PC-9 (cell line): ENCODE results near the gene NOC2L. TPM values are rescaled to one million over a fixed set of nuclear protein-coding genes. Genes with fewer than 3 reads are reported as not detected.

ENCODE experiments used
- BruUV-seq: library from RNA; stranded (reverse); fragments of 400-500 nt; replicated peaks from 2 replicates; lab custom pipeline; 2021; lab: Mats Ljungman, UMichigan
- CTCF ChIA-PET: fragments of 300-600 bp; sonication (Branson Sonifier 250); formaldehyde crosslinking; loops from one replicate; lab custom pipeline; 2022; ENCODE audit warnings: antibody characterized with exemption; lab: Charles Lee
- POLR2A ChIA-PET: fragments of 300-600 bp; sonication (Branson Sonifier 250); formaldehyde crosslinking; loops from one replicate; lab custom pipeline; 2022; ENCODE audit warnings: antibody characterized with exemption; ENCODE audit not compliant: unreplicated experiment; lab: Charles Lee
- DNase-seq, 2 experiments: peaks; one replicate each; pipeline versions ENCODE4 v3.0.0 to v3.0.0-alpha.2; 2015 to 2022; ENCODE audit warnings: mixed read lengths in 1 of 2
- H2AFZ ChIP-seq: fragments of 200-600 bp; sonication (generic); 2 replicates; pipeline ENCODE4 v1.8.1; 2017; ENCODE audit warnings: antibody characterized with exemption
- H3F3A ChIP-seq: fragments of 200-600 bp; sonication (generic); 2 replicates; pipeline ENCODE4 v1.8.1; 2017; ENCODE audit warnings: antibody characterized with exemption, mild to moderate bottlenecking, low read depth; ENCODE audit not compliant: insufficient read depth
- H3K27ac ChIP-seq: fragments of 200-600 bp; sonication (generic); 2 replicates; pipeline ENCODE4 v1.6.1; 2016; ENCODE audit warnings: mixed run types
- H3K27me3 ChIP-seq: fragments of 200-600 bp; sonication (generic); 2 replicates; pipeline ENCODE4 v1.6.1; 2016; ENCODE audit warnings: low read depth, mixed run types; ENCODE audit not compliant: insufficient read depth
- H3K36me3 ChIP-seq: fragments of 200-600 bp; sonication (generic); 2 replicates; pipeline ENCODE4 v1.6.1; 2016; ENCODE audit warnings: low read depth, mixed run types
- H3K4me1 ChIP-seq: fragments of 200-600 bp; sonication (generic); replicated peaks from 2 replicates; pipeline ENCODE4 v1.6.1; 2016; ENCODE audit warnings: mixed run types; ENCODE audit not compliant: insufficient read depth
- H3K4me2 ChIP-seq: fragments of 200-600 bp; sonication (generic); 2 replicates; pipeline ENCODE4 v1.6.1; 2017; ENCODE audit warnings: mixed run types
- H3K4me3 ChIP-seq: fragments of 200-600 bp; sonication (generic); 2 replicates; pipeline ENCODE4 v1.6.1; 2016; ENCODE audit warnings: mixed run types
- H3K79me2 ChIP-seq: fragments of 200-600 bp; sonication (generic); 2 replicates; pipeline ENCODE4 v1.6.1; 2017; ENCODE audit warnings: low read depth, mixed run types
- H3K9me2 ChIP-seq: fragments of 200-600 bp; sonication (generic); 2 replicates; pipeline ENCODE4 v1.8.1; 2017; ENCODE audit warnings: mild to moderate bottlenecking; ENCODE audit not compliant: insufficient read depth
- H3K9me3 ChIP-seq: fragments of 200-600 bp; sonication (generic); 2 replicates; pipeline ENCODE4 v1.8.1; 2016; ENCODE audit warnings: low read depth; ENCODE audit not compliant: insufficient read depth
- H4K20me1 ChIP-seq: fragments of 200-600 bp; sonication (generic); 2 replicates; pipeline ENCODE4 v1.8.1; 2017; ENCODE audit not compliant: insufficient read depth
- CTCF ChIP-seq: fragments of 200-600 bp; sonication (generic); conservative IDR thresholded peaks from 2 replicates; pipeline ENCODE4 v1.6.1; 2017; ENCODE audit warnings: mixed run types, antibody characterized with exemption, mild to moderate bottlenecking, moderate library complexity
- EZH2 ChIP-seq: fragments of 200-600 bp; sonication (generic); IDR thresholded peaks from 2 replicates; pipeline ENCODE4 v1.8.0; 2017; ENCODE audit warnings: antibody characterized with exemption, low read depth
- intact Hi-C: fragments of 100-400 bp; cut with micrococcal nuclease; formaldehyde crosslinking; loops from one replicate; pipeline ENCODE4 v1.10.0; 2022; ENCODE audit not compliant: unreplicated experiment
- total RNA-seq: library from RNA; stranded (reverse); gene quantifications from 2 replicates; pipeline ENCODE4 v1.2.3, GENCODE V29; 2021

Gene NOC2L
- total RNA-seq, 1 experiment from 2014 or later: 86.4 TPM

GRCh38 chr1:914131-914890 is 44.7 kb downstream of the NOC2L start:
- no peak overlapping the region for H3K27ac ChIP-seq
- ChIA-PET CTCF (interaction anchor here (0.5 kb wide), 1 partner anchor 150 kb away, joined by 3 read pairs; no protein-coding TSS in a partner anchor), POLR2A (no interaction called here)
- DNase-seq: peak in 1 of 2 experiments; percentile 16
- H3F3A ChIP-seq: peaks cover 7% of the 10 kb centered on the region; the same call in 1 of the 2 replicates
- intact Hi-C loops: no loop called here
- no peaks in the 10 kb centered on the region for H3K9me3 ChIP-seq
- no peak overlapping the region for H3K4me3 ChIP-seq
- no peak overlapping the region for H2AFZ ChIP-seq
- H3K36me3 ChIP-seq: no peaks in the 10 kb centered on the region
- no peaks in the 10 kb centered on the region for H3K9me2 ChIP-seq
- H3K4me2 ChIP-seq: no peak overlapping the region
- TF ChIP-seq EZH2 (no peak), CTCF (no peak)
- H3K79me2 ChIP-seq: no peaks in the 10 kb centered on the region
- H4K20me1 ChIP-seq: no peaks in the 10 kb centered on the region
- H3K27me3 ChIP-seq: peaks cover 47% of the 10 kb centered on the region
- BruUV-seq: no TSS peak
- peaks cover 13% of the 10 kb centered on the region for H3K4me1 ChIP-seq

- H3K9me2 ChIP-seq: no peaks in the 10 kb centered on the region
- CTCF ChIA-PET: interaction anchor here (0.5 kb wide), 1 partner anchor 150 kb away, joined by 3 read pairs; no protein-coding TSS in a partner anchor
- no peak overlapping the region for H3K4me2 ChIP-seq
- intact Hi-C loops: no loop called here
- no peaks in the 10 kb centered on the region for H3K79me2 ChIP-seq
- DNase-seq: no peak
- no peaks in the 10 kb centered on the region for H3K36me3 ChIP-seq
- H3K27me3 ChIP-seq: peaks cover 41% of the 10 kb centered on the region
- POLR2A ChIA-PET: no interaction called here
- no peak overlapping the region for H3K4me3 ChIP-seq
- BruUV-seq: no TSS peak
- H3F3A ChIP-seq: peaks cover 7% of the 10 kb centered on the region; the same call in 1 of the 2 replicates
- no peak for TF ChIP-seq EZH2
- TF ChIP-seq CTCF: no peak
- no peaks in the 10 kb centered on the region for H3K9me3 ChIP-seq
- H2AFZ ChIP-seq: no peak overlapping the region
- peaks cover 13% of the 10 kb centered on the region for H3K4me1 ChIP-seq
- no peaks in the 10 kb centered on the region for H4K20me1 ChIP-seq
- no peak overlapping the region for H3K27ac ChIP-seq
Observed at GRCh38 chr1:913491-914130, 45.4 kb downstream of the NOC2L start.

DNA sequence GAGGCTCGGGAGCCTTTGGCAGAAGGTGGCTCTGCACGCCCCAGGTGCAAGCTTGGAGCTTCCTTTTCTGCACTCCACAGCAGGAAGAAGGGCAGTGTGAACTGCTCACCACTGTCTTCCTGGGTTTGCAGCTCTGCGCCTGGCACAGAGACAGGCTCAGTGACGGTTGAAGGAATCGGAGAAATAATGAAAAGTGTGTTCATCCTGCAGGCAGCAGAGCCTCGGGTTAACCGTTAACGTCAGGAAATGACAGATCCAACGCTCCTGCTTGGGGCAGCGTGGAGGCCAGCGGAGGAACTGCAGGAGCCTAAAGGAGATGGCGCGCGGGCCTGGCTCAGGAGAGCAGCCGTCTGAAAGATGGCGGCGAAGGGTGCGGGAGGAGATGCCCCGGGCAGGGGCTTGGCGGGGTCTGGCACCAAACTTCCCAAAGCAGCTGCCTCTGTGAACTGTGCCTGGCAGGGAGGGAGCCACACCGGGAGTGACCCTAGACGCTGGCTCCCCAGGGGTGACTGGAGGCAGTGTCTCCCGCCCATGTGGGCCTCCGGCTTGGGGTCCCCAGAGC is 46.2 kb downstream of the NOC2L start:
- TF ChIP-seq EZH2: no peak
- TF ChIP-seq CTCF: no peak
- CTCF ChIA-PET: no interaction called here
- peaks cover 33% of the 10 kb centered on the region for H3K27me3 ChIP-seq
- no peaks in the 10 kb centered on the region for H3K9me2 ChIP-seq
- peaks cover 7% of the 10 kb centered on the region; the same call in 1 of the 2 replicates for H3F3A ChIP-seq
- no TSS peak for BruUV-seq
- no peak overlapping the region for H3K4me3 ChIP-seq
- no peaks in the 10 kb centered on the region for H3K9me3 ChIP-seq
- H2AFZ ChIP-seq: no peak overlapping the region
- peak in 1 of 2 experiments; percentile 8 for DNase-seq
- H3K36me3 ChIP-seq: no peaks in the 10 kb centered on the region
- H3K79me2 ChIP-seq: no peaks in the 10 kb centered on the region
- no peak overlapping the region for H3K27ac ChIP-seq
- peaks cover 13% of the 10 kb centered on the region for H3K4me1 ChIP-seq
- POLR2A ChIA-PET: no interaction called here
- intact Hi-C loops: no loop called here
- H4K20me1 ChIP-seq: no peaks in the 10 kb centered on the region
- H3K4me2 ChIP-seq: no peak overlapping the region
